ENCODE results near the gene MRTFB.

MRTFB gene

GRCh38 chr16:14240964-14241363, 169.8 kb downstream of the MRTFB start:
- DNase-seq: no peak

- no peak for DNase-seq
These were observed 170.5 kb downstream of the MRTFB start for GRCh38 chr16:14241631-14242030.

GRCh38 chr16:14242769-14243168, 171.7 kb downstream of the MRTFB start:
- no peak for DNase-seq

- DNase-seq: no peak
These were observed 173.3 kb downstream of the MRTFB start for GRCh38 chr16:14244196-14245010.

- DNase-seq: no peak
These were observed 177.7 kb downstream of the MRTFB start for GRCh38 chr16:14248791-14249190.

GRCh38 chr16:14249291-14250032, 178.3 kb downstream of the MRTFB start:
- DNase-seq: peak; percentile 49 to 62 (median 53)

- DNase-seq: no peak
These were observed 180.3 kb downstream of the MRTFB start for GRCh38 chr16:14251419-14251818.

GRCh38 chr16:14252860-14253259, 181.7 kb downstream of the MRTFB start:
- DNase-seq: no peak

- no peak for DNase-seq
These were observed 191.9 kb downstream of the MRTFB start for GRCh38 chr16:14263011-14263410.

GRCh38 chr16:14263769-14264168, 192.7 kb downstream of the MRTFB start:
- no peak for DNase-seq

- no peak for DNase-seq
These were observed 193.3 kb downstream of the MRTFB start for GRCh38 chr16:14264327-14264943.

GRCh38 chr16:14268073-14268472, 197.0 kb downstream of the MRTFB start:
- no peak for DNase-seq

- no peak for DNase-seq
These were observed 204.8 kb downstream of the MRTFB start for GRCh38 chr16:14275934-14276333.

GRCh38 chr16:14278749-14279148, 207.6 kb downstream of the MRTFB start:
- DNase-seq: no peak

- DNase-seq: no peak
These were observed 209.4 kb downstream of the MRTFB start for GRCh38 chr16:14280541-14280940.

GRCh38 chr16:14283786-14284185, 212.7 kb downstream of the MRTFB start:
- DNase-seq: no peak

GRCh38 chr16:14284371-14284770, 213.3 kb downstream of the MRTFB start:
- no peak for DNase-seq

- DNase-seq: no peak
These were observed 213.9 kb downstream of the MRTFB start for GRCh38 chr16:14284930-14285512.

GRCh38 chr16:14285513-14286367, 214.6 kb downstream of the MRTFB start:
- DNase-seq: peak; percentile 91 to 94 (median 93)

- peak in 1 of 3 donors; percentile 7 for DNase-seq
These were observed 215.5 kb downstream of the MRTFB start for GRCh38 chr16:14286368-14287230.

GRCh38 chr16:14289692-14290340, 218.7 kb downstream of the MRTFB start:
- peak in 2 of 3 donors; percentile 31 to 46 for DNase-seq
